Lower leg skin (tissue), 3 donors: ENCODE measurements around the gene CDKL5.

Experiments used
- POLR2A ChIP-seq, 2 donors: fragments of 450-650 bp; IDR thresholded peaks; one replicate each; pipeline ENCODE4 v1.6.1; 2016 to 2017; ENCODE audit warnings: antibody characterized with exemption in 2 of 2, mild to moderate bottlenecking in 1 of 2, moderate library complexity in 1 of 2
- TF ChIP-seq, protein P1 (sequence below), 3 donors: fragments of 450-650 bp; IDR thresholded peaks; one replicate each; pipeline ENCODE4 v1.5.1; 2016; ENCODE audit warnings: antibody characterized with exemption in 3 of 3, mild to moderate bottlenecking in 3 of 3, moderate library complexity in 2 of 3

DNA sequence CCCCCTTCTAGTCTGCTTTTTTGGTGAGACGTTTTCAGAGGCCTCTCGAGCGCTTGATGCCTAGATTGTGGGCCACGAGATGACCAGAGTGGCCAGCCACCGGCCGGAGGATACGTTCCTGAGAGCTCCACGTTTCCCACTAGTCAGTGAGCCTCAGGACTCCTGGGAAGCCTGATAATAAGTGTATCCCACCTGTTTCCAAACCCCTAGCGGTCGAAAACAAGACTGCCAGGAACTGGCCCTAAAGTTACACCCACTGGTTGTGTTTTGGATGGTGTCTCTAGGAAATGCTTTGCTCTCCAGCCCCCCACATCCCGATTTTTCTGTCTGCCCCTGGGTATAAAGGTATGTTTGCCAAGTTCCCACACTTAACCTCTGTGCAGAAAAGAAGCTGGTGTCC is 251.1 kb downstream of the CDKL5 start:
- TF ChIP-seq, protein P1, sequence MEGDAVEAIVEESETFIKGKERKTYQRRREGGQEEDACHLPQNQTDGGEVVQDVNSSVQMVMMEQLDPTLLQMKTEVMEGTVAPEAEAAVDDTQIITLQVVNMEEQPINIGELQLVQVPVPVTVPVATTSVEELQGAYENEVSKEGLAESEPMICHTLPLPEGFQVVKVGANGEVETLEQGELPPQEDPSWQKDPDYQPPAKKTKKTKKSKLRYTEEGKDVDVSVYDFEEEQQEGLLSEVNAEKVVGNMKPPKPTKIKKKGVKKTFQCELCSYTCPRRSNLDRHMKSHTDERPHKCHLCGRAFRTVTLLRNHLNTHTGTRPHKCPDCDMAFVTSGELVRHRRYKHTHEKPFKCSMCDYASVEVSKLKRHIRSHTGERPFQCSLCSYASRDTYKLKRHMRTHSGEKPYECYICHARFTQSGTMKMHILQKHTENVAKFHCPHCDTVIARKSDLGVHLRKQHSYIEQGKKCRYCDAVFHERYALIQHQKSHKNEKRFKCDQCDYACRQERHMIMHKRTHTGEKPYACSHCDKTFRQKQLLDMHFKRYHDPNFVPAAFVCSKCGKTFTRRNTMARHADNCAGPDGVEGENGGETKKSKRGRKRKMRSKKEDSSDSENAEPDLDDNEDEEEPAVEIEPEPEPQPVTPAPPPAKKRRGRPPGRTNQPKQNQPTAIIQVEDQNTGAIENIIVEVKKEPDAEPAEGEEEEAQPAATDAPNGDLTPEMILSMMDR (IDR thresholded peaks at IDR 0.05) = no peak
- TF ChIP-seq POLR2A (IDR thresholded peaks at IDR 0.05) = no peak
